Activated naive CD8-positive, alpha-beta T cell treated with anti-CD3 and anti-CD28 coated beads, Interleukin-2, amount 10 ng/mL, durations not matched to agents 7 days and 5 days (primary cell): Measurements from ENCODE around the gene SIM2. TPM values are rescaled to one million over a fixed set of nuclear protein-coding genes. Genes with fewer than 3 reads are reported as not detected.
A peak's percentile ranks its signal among the peaks of the same experiment; 100 is the strongest.

Experiments
- ATAC-seq: fragments of 150-1000 bp; cut with Tn5 transposase; one replicate; pipeline ENCODE4 v1.10.0; 2021; ENCODE audit warnings: low read depth, moderate library complexity
- POLR2A ChIA-PET: fragments of 350-600 bp; sonication (Branson Sonifier 250); formaldehyde crosslinking; loops from one replicate; lab custom pipeline; 2021; ENCODE audit warnings: antibody characterized with exemption; lab: Charles Lee
- DNase-seq: peaks from one replicate; pipeline ENCODE4 v3.0.0; 2021
- H3K27ac Mint-ChIP-seq: one replicate; pipeline ENCODE4 v1.8.0; 2022; ENCODE audit warnings: mild to moderate bottlenecking, mixed read lengths
- H3K27me3 Mint-ChIP-seq: one replicate; pipeline ENCODE4 v1.8.0; 2022; ENCODE audit warnings: mild to moderate bottlenecking, moderate library complexity, mixed read lengths
- H3K36me3 Mint-ChIP-seq: one replicate; pipeline ENCODE4 v1.8.0; 2021; ENCODE audit warnings: mild to moderate bottlenecking, mixed read lengths
- H3K4me1 Mint-ChIP-seq: one replicate; pipeline ENCODE4 v1.8.0; 2021; ENCODE audit warnings: mixed read lengths
- H3K4me3 Mint-ChIP-seq: one replicate; pipeline ENCODE4 v1.8.0; 2022; ENCODE audit warnings: mild to moderate bottlenecking, moderate library complexity, mixed read lengths
- H3K9me3 Mint-ChIP-seq: one replicate; pipeline ENCODE4 v1.8.0; 2021; ENCODE audit warnings: mixed read lengths
- total RNA-seq, 2 experiments: library from RNA; stranded (reverse); gene quantifications; one replicate each; pipeline ENCODE4 v1.2.3, GENCODE V29; 2021

Gene SIM2
- total RNA-seq, 2 experiments from 2014 or later: not detected

DNA sequence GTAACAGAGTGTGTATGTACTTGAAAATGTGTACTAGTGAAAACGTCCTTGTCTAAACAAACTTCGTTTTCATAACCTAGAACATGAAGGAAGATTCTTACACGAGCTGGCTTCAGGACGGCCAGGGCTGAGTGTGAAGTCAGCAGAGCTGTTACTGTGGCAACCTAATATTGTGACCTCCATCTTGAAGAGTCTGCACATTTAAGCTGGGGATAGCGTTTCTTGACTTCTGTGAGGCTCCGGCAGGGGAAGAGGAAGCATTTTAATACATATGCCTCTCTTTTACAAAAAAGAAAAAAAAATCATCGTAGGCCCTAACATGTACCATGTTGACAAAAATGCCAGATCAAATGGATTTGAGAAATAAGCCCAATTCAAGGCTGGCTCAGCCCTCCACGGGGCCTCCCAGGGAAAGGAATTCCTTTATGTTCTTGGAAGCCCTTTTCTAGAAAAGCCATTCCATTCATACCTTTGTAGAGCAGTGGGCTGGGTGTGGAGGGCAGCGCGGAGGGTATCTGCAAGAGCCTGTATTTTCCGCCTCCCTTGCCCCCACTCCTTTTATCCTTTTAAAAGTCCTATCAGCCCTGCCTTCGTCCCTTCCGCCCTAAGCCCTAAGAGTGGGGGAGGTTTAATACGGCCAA, 51.1 kb downstream of the SIM2 start:
- Mint-ChIP-seq H3K27ac (no peak overlapping the region), H3K27me3 (peaks cover 35% of the 10 kb centered on the region), H3K9me3 (no peaks in the 10 kb centered on the region), H3K4me3 (no peak overlapping the region), H3K36me3 (no peaks in the 10 kb centered on the region), H3K4me1 (peaks cover 2% of the 10 kb centered on the region)
- POLR2A ChIA-PET: no interaction called here
- ATAC-seq: no peak
- DNase-seq: no peak

DNA sequence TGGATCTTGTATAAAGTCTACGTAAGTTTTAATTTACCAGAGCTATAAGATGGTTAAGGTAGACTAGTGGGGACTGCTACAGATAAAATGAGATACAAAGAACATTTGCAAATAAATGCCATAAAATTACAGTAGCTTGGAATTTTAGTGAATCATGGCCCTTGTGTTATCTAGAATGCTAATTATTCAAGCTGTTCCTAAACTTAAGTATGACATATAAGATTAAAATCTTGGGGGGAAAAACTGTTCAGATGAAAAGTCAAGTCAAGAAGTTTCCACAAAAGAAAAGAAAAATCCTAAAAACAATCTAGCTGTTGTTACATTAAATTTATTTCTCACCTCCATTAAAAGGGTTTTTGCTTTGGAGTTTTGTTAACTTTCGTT, 51.7 kb downstream of the SIM2 start:
- H3K27ac Mint-ChIP-seq: no peak overlapping the region
- DNase-seq (no peak), ATAC-seq (no peak)
- peaks cover 2% of the 10 kb centered on the region for H3K4me1 Mint-ChIP-seq
- no peaks in the 10 kb centered on the region for H3K9me3 Mint-ChIP-seq
- peaks cover 32% of the 10 kb centered on the region for H3K27me3 Mint-ChIP-seq
- H3K4me3 Mint-ChIP-seq: no peak overlapping the region
- H3K36me3 Mint-ChIP-seq: no peaks in the 10 kb centered on the region
- POLR2A ChIA-PET: interaction anchor here (0.6 kb wide), 1 partner anchor 67 kb away, joined by 4 read pairs; no protein-coding TSS in a partner anchor

DNA sequence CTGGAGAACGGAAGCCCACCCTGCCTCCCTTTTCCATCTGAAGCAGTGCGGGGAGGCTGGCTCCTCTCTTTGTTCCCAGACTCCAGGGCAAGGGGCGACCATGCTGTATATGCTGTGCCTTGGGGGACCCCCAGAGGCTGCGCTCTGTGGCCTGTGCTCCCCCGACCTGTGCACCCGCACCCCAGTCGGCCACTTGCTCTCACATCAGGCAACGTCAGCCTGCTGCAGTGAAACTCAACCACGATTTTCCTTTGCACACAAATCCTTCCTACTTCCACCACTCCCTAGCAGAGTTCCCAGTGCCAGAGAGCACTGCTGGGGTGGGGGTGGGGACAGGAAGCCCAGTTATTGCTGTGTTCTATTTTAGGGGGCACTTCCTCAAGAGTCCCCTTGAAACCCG, 52.5 kb downstream of the SIM2 start:
- Mint-ChIP-seq H3K4me1 (peaks cover 2% of the 10 kb centered on the region), H3K27ac (no peak overlapping the region), H3K27me3 (peaks cover 25% of the 10 kb centered on the region), H3K36me3 (no peaks in the 10 kb centered on the region), H3K4me3 (no peak overlapping the region), H3K9me3 (no peaks in the 10 kb centered on the region)
- POLR2A ChIA-PET: no interaction called here
- DNase-seq (no peak), ATAC-seq (no peak)

DNA sequence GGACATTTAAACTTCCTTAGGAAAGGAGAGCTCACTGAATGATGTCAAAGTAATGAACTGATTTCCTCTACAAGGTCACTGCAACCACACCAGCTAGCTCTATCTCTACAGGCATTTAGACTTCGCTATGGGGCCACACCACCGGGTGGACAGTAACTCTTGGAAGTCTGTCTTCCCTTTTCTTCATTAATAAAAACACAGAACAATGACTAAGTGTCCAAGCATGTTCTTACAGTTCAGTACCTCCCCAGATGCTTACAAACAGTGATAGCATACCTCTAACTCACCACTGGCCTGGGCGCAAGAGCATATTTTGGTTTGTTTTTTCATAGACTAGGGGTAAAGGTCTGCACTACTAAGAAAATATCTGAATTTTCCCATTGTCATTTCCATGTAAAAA, 54.6 kb downstream of the SIM2 start:
- H3K27me3 Mint-ChIP-seq: peaks cover 11% of the 10 kb centered on the region

DNA sequence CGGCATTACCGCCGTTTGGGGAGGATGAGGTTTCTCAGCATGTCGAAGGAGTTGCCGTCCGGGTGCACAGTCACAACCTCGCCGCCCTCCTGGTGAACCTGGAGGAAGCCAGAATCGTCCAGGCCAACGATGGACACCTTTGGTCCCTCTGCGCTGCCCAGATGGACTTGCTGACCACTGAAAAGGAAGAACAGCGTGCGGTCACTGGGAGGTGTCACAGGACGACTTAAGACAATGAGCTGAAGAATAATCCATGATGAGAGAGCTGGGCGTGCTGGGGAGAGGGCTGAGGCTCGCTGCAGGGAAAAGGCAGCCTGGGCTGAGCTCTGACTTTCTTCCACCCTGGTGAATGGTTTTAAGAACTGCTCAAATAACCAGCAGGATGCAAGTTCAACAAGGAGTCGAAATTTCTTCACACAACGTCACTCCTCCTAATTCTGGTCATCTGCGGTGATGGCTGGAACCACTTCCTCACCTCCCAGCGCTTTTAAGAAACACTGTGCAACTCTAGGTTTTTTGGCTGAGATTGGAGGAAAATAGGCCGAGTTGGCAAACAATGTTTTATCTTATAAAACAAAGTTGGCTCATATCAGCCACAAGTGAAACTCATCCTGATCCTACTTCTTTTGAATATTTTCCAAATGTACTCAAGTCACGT, 55.5 kb downstream of the SIM2 start:
- Mint-ChIP-seq H3K9me3 (no peaks in the 10 kb centered on the region), H3K4me1 (peaks cover 5% of the 10 kb centered on the region), H3K4me3 (no peak overlapping the region), H3K27me3 (peaks cover 4% of the 10 kb centered on the region), H3K36me3 (no peaks in the 10 kb centered on the region), H3K27ac (no peak overlapping the region)
- DNase-seq (no peak), ATAC-seq (no peak)
- POLR2A ChIA-PET: no interaction called here

More for the DNA sequence above, 54.6 kb downstream of the SIM2 start:
- H3K9me3 Mint-ChIP-seq: no peaks in the 10 kb centered on the region
- no peaks in the 10 kb centered on the region for H3K36me3 Mint-ChIP-seq
- no peak overlapping the region for H3K27ac Mint-ChIP-seq
- H3K4me1 Mint-ChIP-seq: no peaks in the 10 kb centered on the region
- DNase-seq (no peak), ATAC-seq (no peak)
- no peak overlapping the region for H3K4me3 Mint-ChIP-seq
- POLR2A ChIA-PET: no interaction called here

DNA sequence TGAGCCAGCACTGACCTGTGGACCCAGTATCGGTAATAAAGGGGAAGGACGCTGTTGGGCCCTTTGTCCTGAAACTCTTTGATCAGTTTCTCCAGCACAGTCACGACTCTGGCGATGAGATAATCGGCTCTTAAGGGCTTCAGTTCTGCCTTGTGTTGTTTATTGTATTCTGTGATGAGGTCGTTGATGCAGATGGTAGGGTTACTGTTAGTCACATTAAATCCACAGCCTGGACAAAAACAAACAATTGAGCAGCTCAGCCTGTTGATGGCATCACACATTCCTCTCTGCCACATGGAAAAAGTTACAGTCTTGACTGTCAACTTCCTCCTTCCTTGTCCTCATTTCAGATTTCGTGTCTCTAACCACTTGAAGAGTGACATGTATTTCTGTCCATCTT, 57.6 kb downstream of the SIM2 start:
- no peaks in the 10 kb centered on the region for H3K9me3 Mint-ChIP-seq
- no peaks in the 10 kb centered on the region for H3K27me3 Mint-ChIP-seq
- DNase-seq (no peak), ATAC-seq (no peak)
- no peaks in the 10 kb centered on the region for H3K36me3 Mint-ChIP-seq
- POLR2A ChIA-PET: no interaction called here
- H3K4me1 Mint-ChIP-seq: peaks cover 10% of the 10 kb centered on the region
- no peak overlapping the region for H3K4me3 Mint-ChIP-seq
- H3K27ac Mint-ChIP-seq: no peak overlapping the region

DNA sequence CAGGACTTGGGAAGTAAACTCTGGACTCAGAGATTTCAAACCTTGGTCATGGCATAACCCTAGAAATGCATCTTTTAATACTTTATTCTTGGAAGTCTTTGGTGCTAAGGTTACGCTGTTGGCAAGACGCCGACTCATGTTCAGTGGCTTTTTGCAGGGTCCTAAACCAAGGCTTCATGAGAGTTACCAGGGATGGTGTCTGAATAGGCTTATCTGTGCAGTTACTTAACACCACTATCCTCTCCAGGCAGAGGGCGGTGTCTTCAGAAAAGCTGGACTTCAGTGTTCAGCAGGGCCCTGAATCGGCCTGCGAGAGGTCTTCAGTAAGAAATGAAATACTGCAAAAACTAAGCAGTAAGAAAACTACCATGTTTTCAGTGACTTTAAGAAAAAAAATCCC, 58.3 kb downstream of the SIM2 start:
- H3K4me3 Mint-ChIP-seq: no peak overlapping the region
- H3K27me3 Mint-ChIP-seq: no peaks in the 10 kb centered on the region
- POLR2A ChIA-PET: no interaction called here
- H3K9me3 Mint-ChIP-seq: no peaks in the 10 kb centered on the region
- H3K4me1 Mint-ChIP-seq: peaks cover 10% of the 10 kb centered on the region
- H3K27ac Mint-ChIP-seq: no peak overlapping the region
- ATAC-seq: no peak
- no peaks in the 10 kb centered on the region for H3K36me3 Mint-ChIP-seq
- no peak for DNase-seq

DNA sequence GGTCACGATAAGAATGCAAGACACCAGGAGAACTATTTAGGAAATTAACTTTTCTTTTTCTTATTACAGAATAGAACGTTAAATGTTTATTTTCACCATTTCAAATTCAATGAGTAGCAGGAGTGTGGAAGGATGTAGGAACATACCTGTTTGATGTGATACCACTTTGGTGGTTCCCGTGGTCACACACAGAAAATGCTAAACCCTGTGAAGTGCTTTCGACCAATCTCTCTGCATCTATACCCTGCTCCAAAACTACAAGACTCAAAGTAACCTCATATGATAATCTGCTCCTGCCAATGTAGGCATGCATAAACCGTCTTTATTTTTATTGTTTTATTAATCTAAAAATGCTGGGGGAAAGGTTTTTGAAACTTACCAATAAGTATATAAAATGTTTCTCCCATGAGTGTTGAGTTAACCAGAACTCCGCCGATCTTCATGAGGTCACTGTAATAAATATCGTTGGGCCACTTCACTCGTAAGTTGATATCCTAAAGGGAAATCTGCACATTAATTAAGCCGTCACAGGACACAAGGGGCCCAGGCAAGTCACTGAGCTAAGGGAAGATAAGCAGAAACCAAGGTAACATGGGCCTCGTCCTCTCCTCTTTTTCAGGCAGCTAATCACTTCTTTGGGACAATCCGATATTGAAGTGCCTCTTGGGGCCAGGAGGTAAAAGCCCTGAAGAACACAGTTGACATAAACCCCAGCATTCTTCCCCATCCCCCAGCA, 60.6 kb downstream of the SIM2 start:
- H3K9me3 Mint-ChIP-seq: no peaks in the 10 kb centered on the region
- no peak overlapping the region for H3K4me3 Mint-ChIP-seq
- H3K4me1 Mint-ChIP-seq: peaks cover 10% of the 10 kb centered on the region
- POLR2A ChIA-PET: no interaction called here
- no peak overlapping the region for H3K27ac Mint-ChIP-seq
- peak; percentile 56 for ATAC-seq
- H3K36me3 Mint-ChIP-seq: no peaks in the 10 kb centered on the region
- no peaks in the 10 kb centered on the region for H3K27me3 Mint-ChIP-seq
- no peak for DNase-seq

DNA sequence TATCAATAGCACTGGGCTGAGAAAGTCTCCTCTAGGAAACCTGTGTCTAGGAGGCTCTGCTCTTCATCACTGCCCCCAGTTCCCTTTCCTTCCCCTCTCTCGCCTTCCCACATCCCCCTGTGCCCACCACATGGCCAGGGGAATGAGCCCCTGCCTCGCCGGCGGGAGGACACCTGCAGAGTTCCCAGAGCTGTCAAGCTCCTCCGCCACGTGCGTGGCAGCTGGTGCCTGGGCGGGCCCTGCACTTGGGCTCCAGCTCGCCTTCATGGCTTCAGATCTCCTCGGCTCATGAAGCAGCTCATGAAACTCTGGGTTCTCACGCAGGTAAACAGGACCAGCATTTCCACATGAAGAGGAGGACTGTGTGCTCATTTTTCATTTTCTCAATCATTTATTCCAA, 62.8 kb downstream of the SIM2 start:
- H3K4me1 Mint-ChIP-seq: peaks cover 10% of the 10 kb centered on the region
- ATAC-seq: no peak
- H3K4me3 Mint-ChIP-seq: no peak overlapping the region
- no peaks in the 10 kb centered on the region for H3K36me3 Mint-ChIP-seq
- no peak for DNase-seq
- H3K27ac Mint-ChIP-seq: no peak overlapping the region
- no peaks in the 10 kb centered on the region for H3K9me3 Mint-ChIP-seq
- no peaks in the 10 kb centered on the region for H3K27me3 Mint-ChIP-seq
- POLR2A ChIA-PET: no interaction called here

DNA sequence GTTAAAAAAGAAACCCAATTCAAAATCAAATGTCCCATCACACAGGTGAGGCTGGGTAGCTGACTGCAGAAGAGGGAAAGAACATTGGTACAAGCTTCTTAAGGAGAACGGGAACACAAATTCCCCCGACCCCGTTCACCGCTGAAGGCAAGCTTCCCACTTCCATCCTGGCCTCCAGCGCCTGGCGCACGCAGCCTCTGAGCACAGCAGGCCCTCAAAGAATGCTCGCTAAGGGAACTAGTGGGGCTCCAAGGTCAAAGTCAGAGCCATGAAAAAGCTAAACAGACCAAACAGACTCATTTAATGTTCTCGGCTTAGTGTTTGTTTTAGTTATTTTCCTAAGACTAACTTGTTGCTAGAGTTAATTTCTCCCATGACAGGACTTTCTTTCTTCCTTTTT, 63.7 kb downstream of the SIM2 start:
- DNase-seq (no peak), ATAC-seq (no peak)
- Mint-ChIP-seq H3K4me1 (peaks cover 10% of the 10 kb centered on the region), H3K9me3 (no peaks in the 10 kb centered on the region), H3K27me3 (no peaks in the 10 kb centered on the region), H3K36me3 (no peaks in the 10 kb centered on the region), H3K4me3 (no peak overlapping the region), H3K27ac (no peak overlapping the region)
- POLR2A ChIA-PET: no interaction called here

DNA sequence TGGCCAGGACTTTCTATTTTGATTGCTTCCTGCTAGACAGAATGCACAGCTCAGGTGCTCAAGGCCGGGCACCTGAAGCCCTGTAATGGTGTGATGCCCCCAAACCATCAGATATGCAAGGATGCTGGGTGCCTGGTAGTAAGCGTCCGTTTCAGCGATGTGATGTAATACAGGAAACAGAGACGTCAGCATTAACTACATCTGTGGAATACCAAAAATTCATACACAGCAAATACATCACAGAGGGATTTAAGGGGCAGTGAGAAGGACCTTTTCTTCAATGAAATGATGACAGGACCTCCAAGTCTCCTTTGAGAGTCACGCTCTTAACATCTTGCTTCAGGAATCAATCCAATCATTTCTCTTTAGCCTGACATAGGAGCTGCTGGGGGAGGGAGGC, 64.4 kb downstream of the SIM2 start:
- H3K27me3 Mint-ChIP-seq: no peaks in the 10 kb centered on the region
- no peaks in the 10 kb centered on the region for H3K36me3 Mint-ChIP-seq
- no peak overlapping the region for H3K27ac Mint-ChIP-seq
- no peak overlapping the region for H3K4me3 Mint-ChIP-seq
- peaks cover 10% of the 10 kb centered on the region for H3K4me1 Mint-ChIP-seq
- POLR2A ChIA-PET: no interaction called here
- DNase-seq (no peak), ATAC-seq (no peak)
- H3K9me3 Mint-ChIP-seq: no peaks in the 10 kb centered on the region

DNA sequence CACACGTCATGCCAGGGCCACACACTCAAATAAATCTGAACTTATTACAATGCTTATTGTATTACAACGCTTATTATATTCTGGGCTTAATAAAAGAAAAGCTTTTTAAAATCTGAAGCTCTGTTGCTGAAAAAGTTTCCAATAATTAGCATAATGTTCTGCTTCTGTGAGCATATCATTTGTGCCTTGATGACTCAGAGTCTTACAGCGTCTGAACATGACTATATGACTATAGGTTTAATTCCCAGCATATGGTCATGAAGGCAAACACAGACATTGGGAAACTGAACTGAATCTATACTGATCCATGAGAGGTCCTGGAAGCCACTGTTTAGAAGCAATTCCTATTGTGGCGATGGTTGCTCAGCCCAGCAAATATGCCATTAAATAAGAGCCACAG, 66.3 kb downstream of the SIM2 start:
- H3K4me3 Mint-ChIP-seq: no peak overlapping the region
- no peaks in the 10 kb centered on the region for H3K27me3 Mint-ChIP-seq
- H3K36me3 Mint-ChIP-seq: no peaks in the 10 kb centered on the region
- no peaks in the 10 kb centered on the region for H3K9me3 Mint-ChIP-seq
- no peak for ATAC-seq
- no peak for DNase-seq
- POLR2A ChIA-PET: no interaction called here
- H3K4me1 Mint-ChIP-seq: no peaks in the 10 kb centered on the region
- no peak overlapping the region for H3K27ac Mint-ChIP-seq

DNA sequence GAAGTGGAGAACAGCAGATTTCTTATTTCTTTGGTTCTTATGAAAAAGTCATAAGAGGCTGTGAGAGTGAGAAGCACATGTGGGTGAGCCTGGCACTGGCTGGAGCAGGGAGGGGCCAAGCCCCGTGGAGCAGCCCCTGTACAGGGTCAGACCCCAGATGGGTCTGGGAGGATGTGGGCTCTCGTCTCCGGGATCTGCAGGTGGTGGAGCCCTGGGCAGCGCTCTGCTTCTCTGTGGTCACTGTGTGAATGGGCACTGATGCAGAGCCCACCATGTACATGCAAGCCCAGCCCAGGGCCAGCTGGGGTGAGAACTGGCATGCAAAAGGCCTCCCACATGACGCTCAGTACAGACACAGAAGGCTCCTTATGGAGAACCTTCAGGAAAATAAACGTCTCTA, 67.6 kb downstream of the SIM2 start:
- Mint-ChIP-seq H3K27me3 (no peaks in the 10 kb centered on the region), H3K27ac (no peak overlapping the region), H3K4me3 (no peak overlapping the region), H3K36me3 (no peaks in the 10 kb centered on the region), H3K9me3 (no peaks in the 10 kb centered on the region), H3K4me1 (no peaks in the 10 kb centered on the region)
- POLR2A ChIA-PET: no interaction called here
- no peak for DNase-seq
- ATAC-seq: no peak

DNA sequence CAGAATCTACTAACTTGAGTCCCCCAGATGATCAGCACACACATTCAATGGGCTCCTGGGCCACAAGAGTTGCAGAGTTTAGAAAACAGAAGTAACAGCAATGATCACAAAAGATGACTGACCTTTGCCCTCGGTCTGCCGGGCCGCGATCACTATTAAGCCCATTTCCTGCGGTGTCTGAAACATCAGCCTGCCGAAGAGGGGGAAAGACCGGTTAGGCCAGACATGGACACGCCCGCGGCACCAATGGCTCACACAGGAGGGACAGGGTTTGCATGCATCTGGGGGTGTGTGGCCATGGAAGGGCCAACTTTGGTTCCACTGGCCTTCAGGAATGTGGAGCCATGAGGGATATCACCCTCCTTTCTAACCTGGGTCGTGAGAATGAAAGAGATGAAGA, 68.2 kb downstream of the SIM2 start:
- H3K9me3 Mint-ChIP-seq: no peaks in the 10 kb centered on the region
- H3K27ac Mint-ChIP-seq: no peak overlapping the region
- H3K36me3 Mint-ChIP-seq: no peaks in the 10 kb centered on the region
- DNase-seq (no peak), ATAC-seq (no peak)
- no peaks in the 10 kb centered on the region for H3K4me1 Mint-ChIP-seq
- no peaks in the 10 kb centered on the region for H3K27me3 Mint-ChIP-seq
- H3K4me3 Mint-ChIP-seq: no peak overlapping the region
- POLR2A ChIA-PET: no interaction called here
